A549 (cell line): ENCODE data around the gene CMTR1. TPM values are rescaled to one million over a fixed set of nuclear protein-coding genes. Genes with fewer than 3 reads are reported as not detected.

Experiments
- ATAC-seq, 2 experiments: fragments of 200-7000 bp in 1 of 2; fragments of >200 bp in 1 of 2; cut with Nextera tagmentation in 1 of 2; cut with Tn5 transposase in 1 of 2; 3 replicates each; pipeline versions ENCODE4 v1.8.0 to v1.9.1; 2018 to 2020; ENCODE audit warnings: mild to moderate bottlenecking in 1 of 2, moderate library complexity in 1 of 2
- CTCF ChIA-PET: fragments of 300-600 bp; sonication (Branson Sonifier 250); formaldehyde crosslinking; extraction: SDS; loops from one replicate; lab custom pipeline; 2021; ENCODE audit warnings: antibody characterized with exemption, inconsistent platforms; lab: Yijun Ruan, JAX
- POLR2A ChIA-PET: fragments of 350-600 bp; formaldehyde crosslinking; extraction: SDS; loops from one replicate; lab custom pipeline; 2021; ENCODE audit warnings: antibody characterized with exemption, inconsistent platforms; lab: Yijun Ruan, JAX
- DNase-seq, 2 experiments: peaks; one replicate each; pipeline versions ENCODE4 v3.0.0 to v3.0.0-alpha.2; 2011 to 2016; ENCODE audit warnings: low read depth in 1 of 2, low spot score in 1 of 2
- FAIRE-seq: peaks from 2 replicates; lab custom pipeline; 2011; peaks lifted over from hg19 to GRCh38; lab: Jason Lieb, UNC
- H3K27ac ChIP-seq, 2 experiments: fragments of >200 bp; sonication (Bioruptor Twin); formaldehyde crosslinking; 3 replicates each; pipeline ENCODE4 v1.5.1; 2016 to 2017
- H3K4me1 ChIP-seq: fragments of >200 bp; sonication (Bioruptor Twin); formaldehyde crosslinking; 3 replicates; pipeline ENCODE4 v1.6.1; 2016
- H3K4me2 ChIP-seq: fragments of >200 bp; sonication (Bioruptor Twin); formaldehyde crosslinking; 3 replicates; pipeline ENCODE4 v1.6.1; 2016
- H3K4me3 ChIP-seq: fragments of >200 bp; sonication (Bioruptor Twin); formaldehyde crosslinking; 3 replicates; pipeline ENCODE4 v1.5.1; 2016
- H3K9me3 ChIP-seq: fragments of >200 bp; sonication (Bioruptor Twin); formaldehyde crosslinking; 3 replicates; pipeline ENCODE4 v1.6.1; 2016
- BCL3 ChIP-seq: fragments of >200 bp; sonication (Bioruptor Twin); formaldehyde crosslinking; IDR thresholded peaks from 3 replicates; pipeline ENCODE4 v1.6.1; 2016
- BHLHE40 ChIP-seq: IDR thresholded peaks from 2 replicates; pipeline ENCODE4 v1.6.1; 2012; ENCODE audit warnings: low read depth, low read length, inconsistent platforms
- CHD2 ChIP-seq: fragments of 150-350 bp; IDR thresholded peaks from 2 replicates; pipeline ENCODE4 v1.6.1; 2014; ENCODE audit warnings: low read length; ENCODE audit not compliant: partially characterized antibody
- ELK1 ChIP-seq: fragments of 150-350 bp; IDR thresholded peaks from 2 replicates; pipeline ENCODE4 v1.6.1; 2014; ENCODE audit warnings: low read depth, mild to moderate bottlenecking, low read length
- HES2 ChIP-seq: fragments of >200 bp; sonication (Bioruptor Twin); formaldehyde crosslinking; IDR thresholded peaks from 2 replicates; pipeline ENCODE4 v1.6.1; 2016
- JUN ChIP-seq, 2 experiments: fragments of >200 bp; sonication (Bioruptor Twin); formaldehyde crosslinking; IDR thresholded peaks; 2 replicates in 1 of 2; 3 replicates in 1 of 2; pipeline ENCODE4 v1.6.1; 2016 to 2017
- NFE2L2 ChIP-seq: fragments of 150-350 bp; conservative IDR thresholded peaks from 2 replicates; pipeline ENCODE4 v1.6.1; 2014; ENCODE audit warnings: low read length
- NPAS2 ChIP-seq: fragments of 250-450 bp; sonication (Bioruptor Pico); IDR thresholded peaks from 2 replicates; pipeline ENCODE4 v1.8.0; 2022; ENCODE audit warnings: mild to moderate bottlenecking, moderate library complexity, borderline replicate concordance
- PBX3 ChIP-seq: IDR thresholded peaks from 2 replicates; pipeline ENCODE4 v1.6.1; 2012
- RNF2 ChIP-seq: fragments of 200-600 bp; sonication (generic); IDR thresholded peaks from 2 replicates; pipeline ENCODE4 v1.6.1; 2016; ENCODE audit warnings: low read depth, mild to moderate bottlenecking, antibody characterized with exemption, moderate library complexity, borderline replicate concordance
- TP53 ChIP-seq: fragments of 250-450 bp; sonication (Bioruptor Pico); IDR thresholded peaks from 2 replicates; pipeline ENCODE4 v1.5.0; 2021; ENCODE audit warnings: mild to moderate bottlenecking, moderate library complexity
- USF2 ChIP-seq: fragments of 450-650 bp; IDR thresholded peaks from 2 replicates; pipeline ENCODE4 v1.6.1; 2014; ENCODE audit warnings: antibody characterized with exemption
- ZC3H11A ChIP-seq: fragments of 450-650 bp; IDR thresholded peaks from 2 replicates; pipeline ENCODE4 v1.6.1; 2014; ENCODE audit warnings: antibody characterized with exemption, mild to moderate bottlenecking
- ZSCAN20 ChIP-seq: fragments of 250-450 bp; sonication (Bioruptor Pico); IDR thresholded peaks from 2 replicates; pipeline ENCODE4 v1.8.0; 2022; ENCODE audit warnings: mild to moderate bottlenecking, moderate library complexity
- WGBS: methylation state at CpG from one replicate; pipeline ENCODE4 v1.1.6; 2017; ENCODE audit errors: missing lambda C conversion rate; 5-methylcytosine and 5-hydroxymethylcytosine counted together
- polyA plus RNA-seq, 4 experiments: library from polyadenylated mRNA; depleted of rRNA in 3 of 4; stranded (reverse); fragments of >200 nt; fragmentation: RNase III in 1 of 4; extraction: RNeasy Plus Mini Kit Qiagen cat#74134 plus additional on column Dnase treatment in 1 of 4; gene quantifications; 2 replicates in 3 of 4; 3 replicates in 1 of 4; pipeline ENCODE4 v1.2.3, GENCODE V29; 2011 to 2017

Gene CMTR1
- polyA plus RNA-seq, 2 of the 4 experiments (the other 2 are of a cell fraction): 17.0 to 17.8 TPM

- TF ChIP-seq BCL3: no peak
- TF ChIP-seq USF2: no peak
- no peak for TF ChIP-seq NFE2L2
- TF ChIP-seq PBX3: no peak
Observed at GRCh38 chr6:37528541-37528940, 95.5 kb downstream of the CMTR1 start (continued).

GRCh38 chr6:37530297-37530696 lies 97.3 kb downstream of the CMTR1 start:
- ATAC-seq (no peak), FAIRE-seq (no peak), DNase-seq (no peak)
- ChIA-PET CTCF (interaction anchor here (1.0 to 1.8 kb wide), 4 partner anchors 9 to 162 kb away, joined by 3 to 5 read pairs (median 4); no protein-coding TSS in a partner anchor), POLR2A (no interaction called here)
- peak overlapping the region; percentile 37; the same call in 1 of the 3 replicates for H3K4me2 ChIP-seq
- H3K4me3 ChIP-seq: no peak overlapping the region
- TF ChIP-seq TP53 (CRISPR knock-in tag): no peak
- TF ChIP-seq RNF2: no peak
- no peak for TF ChIP-seq ZSCAN20
- TF ChIP-seq ELK1: no peak
- TF ChIP-seq BHLHE40: no peak
- TF ChIP-seq CHD2: no peak
- peaks cover 4% of the 10 kb centered on the region; the same call in 2 of the 3 replicates for H3K4me1 ChIP-seq
- no peaks in the 10 kb centered on the region for H3K9me3 ChIP-seq
- 34% methylated on average over 5 of the region's 5 CpGs for WGBS
- H3K27ac ChIP-seq: peak overlapping the region in 1 of 2 experiments; percentile 40; a peak in 1 of 6 replicates

- TF ChIP-seq JUN (IDR thresholded peaks at IDR 0.05) (no peak), NPAS2 (CRISPR knock-in tag) (no peak), ZC3H11A (no peak), HES2 (no peak)
- FAIRE-seq (no peak), DNase-seq (no peak), ATAC-seq (no peak)
- H3K9me3 ChIP-seq: no peaks in the 10 kb centered on the region
- H3K4me3 ChIP-seq: no peak overlapping the region
- H3K4me1 ChIP-seq: peaks cover 4% of the 10 kb centered on the region; the same call in 2 of the 3 replicates
- ChIA-PET CTCF (interaction anchor here (0.6 to 1.8 kb wide), 4 partner anchors 17 to 161 kb away, joined by 3 to 5 read pairs (median 3); no protein-coding TSS in a partner anchor), POLR2A (no interaction called here)
- WGBS: 10% methylated on average over 4 of the region's 4 CpGs
- peak overlapping the region; percentile 37; the same call in 2 of the 3 replicates for H3K4me2 ChIP-seq
- H3K27ac ChIP-seq: no peak overlapping the region
Observed at GRCh38 chr6:37531026-37531425, 98.0 kb downstream of the CMTR1 start.

Other genes starting within 250 kb of the CMTR1 start
- 5.7 and 7.3 TPM in 2 replicates for gene TBC1D22B, start 175.4 kb upstream of the CMTR1 start, polyA plus RNA-seq (2011; rRNA removed)
- 5.7 to 6.6 TPM (median 6.4 TPM) in 3 replicates for gene TBC1D22B, start 175.4 kb upstream of the CMTR1 start, polyA plus RNA-seq (2017; fragmentation: RNase III; extraction: RNeasy Plus Mini Kit Qiagen cat#74134 plus additional on column Dnase treatment)
- 1.4 and 1.6 TPM in 2 replicates for gene TMEM217, start 175.1 kb upstream of the CMTR1 start, polyA plus RNA-seq (2011; rRNA removed)
- gene TMEM217, start 175.1 kb upstream of the CMTR1 start, polyA plus RNA-seq (2017; fragmentation: RNase III; extraction: RNeasy Plus Mini Kit Qiagen cat#74134 plus additional on column Dnase treatment): 0.59 to 1.2 TPM (median 0.93 TPM) in 3 replicates
- 16.6 and 21.4 TPM in 2 replicates for gene RNF8, start 79.2 kb upstream of the CMTR1 start, polyA plus RNA-seq (2011; rRNA removed)
- gene RNF8, start 79.2 kb upstream of the CMTR1 start, polyA plus RNA-seq (2017; fragmentation: RNase III; extraction: RNeasy Plus Mini Kit Qiagen cat#74134 plus additional on column Dnase treatment): 19.6 to 22.0 TPM (median 21.1 TPM) in 3 replicates
- 35.1 and 48.2 TPM in 2 replicates for gene CCDC167, start 66.7 kb downstream of the CMTR1 start, polyA plus RNA-seq (2011; rRNA removed)
- gene CCDC167, start 66.7 kb downstream of the CMTR1 start, polyA plus RNA-seq (2017; fragmentation: RNase III; extraction: RNeasy Plus Mini Kit Qiagen cat#74134 plus additional on column Dnase treatment): 37.5 to 41.9 TPM (median 39.1 TPM) in 3 replicates